SIG-M5 treated with dmso at 0.1 percent for 504 hours (cell line): ENCODE data around the gene COX6B2.

Source experiments
- DNase-seq: peaks from one replicate; lab custom pipeline; 2025; ENCODE audit not compliant: unreplicated experiment; lab: John Stamatoyannopoulos, UW

Gene COX6B2

GRCh38 chr19:55315956-55316525 is 38.5 kb downstream of the COX6B2 start:
- DNase-seq: no peak

GRCh38 chr19:55314396-55314795 is 40.1 kb downstream of the COX6B2 start:
- no peak for DNase-seq

GRCh38 chr19:55312621-55313512 is 41.7 kb downstream of the COX6B2 start:
- no peak for DNase-seq

GRCh38 chr19:55311797-55312196 is 42.7 kb downstream of the COX6B2 start:
- DNase-seq: no peak

- no peak for DNase-seq
Observed at GRCh38 chr19:55311397-55311796, 43.1 kb downstream of the COX6B2 start.

- no peak for DNase-seq
Observed at GRCh38 chr19:55310498-55310897, 44.0 kb downstream of the COX6B2 start.

- no peak for DNase-seq
Observed at GRCh38 chr19:55309448-55309847, 45.1 kb downstream of the COX6B2 start.

GRCh38 chr19:55308281-55308680 is 46.2 kb downstream of the COX6B2 start:
- DNase-seq: no peak

GRCh38 chr19:55306712-55307111 is 47.8 kb downstream of the COX6B2 start:
- no peak for DNase-seq

- no peak for DNase-seq
Observed at GRCh38 chr19:55305983-55306562, 48.4 kb downstream of the COX6B2 start.

- DNase-seq: peak; percentile 25
Observed at GRCh38 chr19:55305491-55305890, 49.0 kb downstream of the COX6B2 start.

GRCh38 chr19:55304980-55305379 is 49.5 kb downstream of the COX6B2 start:
- no peak for DNase-seq

- DNase-seq: peak; percentile 20
Observed at GRCh38 chr19:55304279-55304978, 50.1 kb downstream of the COX6B2 start.

GRCh38 chr19:55303477-55303876 is 51.0 kb downstream of the COX6B2 start:
- DNase-seq: no peak

- no peak for DNase-seq
Observed at GRCh38 chr19:55302318-55302703, 52.2 kb downstream of the COX6B2 start.

GRCh38 chr19:55301459-55302317 is 52.8 kb downstream of the COX6B2 start:
- peak; percentile 70 for DNase-seq

- DNase-seq: no peak
Observed at GRCh38 chr19:55300886-55301458, 53.5 kb downstream of the COX6B2 start.

- no peak for DNase-seq
Observed at GRCh38 chr19:55299991-55300390, 54.5 kb downstream of the COX6B2 start.
